Measurements from ENCODE around the gene POU6F1. TPM values are rescaled to one million over a fixed set of nuclear protein-coding genes. Genes with fewer than 3 reads are reported as not detected.

The POU6F1 gene
- total and polyA plus RNA-seq, 2 donors (not counting 1 experiment from before 2014, with no cell fraction given) = 3.3 to 4.8 TPM

DNA sequence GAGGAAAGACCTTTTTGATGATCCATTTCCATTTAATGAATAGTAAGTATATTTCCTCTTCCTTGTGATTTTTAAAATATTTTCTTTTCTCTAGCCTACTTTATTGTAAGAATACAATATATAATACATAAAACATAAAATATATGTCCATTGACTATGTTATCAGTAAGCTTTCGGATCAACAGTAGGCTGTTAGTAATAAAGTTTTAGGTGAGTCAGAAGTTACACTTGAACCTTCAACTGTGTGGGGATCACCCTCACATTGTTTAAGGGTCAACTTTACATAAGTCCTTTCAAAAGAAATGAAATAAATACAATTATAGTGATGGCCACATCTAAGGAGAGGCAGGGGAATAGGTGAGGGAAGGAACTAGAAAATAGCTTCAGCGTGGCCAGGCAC is 40.0 kb downstream of the POU6F1 start:
- TF ChIP-seq, protein P1, sequence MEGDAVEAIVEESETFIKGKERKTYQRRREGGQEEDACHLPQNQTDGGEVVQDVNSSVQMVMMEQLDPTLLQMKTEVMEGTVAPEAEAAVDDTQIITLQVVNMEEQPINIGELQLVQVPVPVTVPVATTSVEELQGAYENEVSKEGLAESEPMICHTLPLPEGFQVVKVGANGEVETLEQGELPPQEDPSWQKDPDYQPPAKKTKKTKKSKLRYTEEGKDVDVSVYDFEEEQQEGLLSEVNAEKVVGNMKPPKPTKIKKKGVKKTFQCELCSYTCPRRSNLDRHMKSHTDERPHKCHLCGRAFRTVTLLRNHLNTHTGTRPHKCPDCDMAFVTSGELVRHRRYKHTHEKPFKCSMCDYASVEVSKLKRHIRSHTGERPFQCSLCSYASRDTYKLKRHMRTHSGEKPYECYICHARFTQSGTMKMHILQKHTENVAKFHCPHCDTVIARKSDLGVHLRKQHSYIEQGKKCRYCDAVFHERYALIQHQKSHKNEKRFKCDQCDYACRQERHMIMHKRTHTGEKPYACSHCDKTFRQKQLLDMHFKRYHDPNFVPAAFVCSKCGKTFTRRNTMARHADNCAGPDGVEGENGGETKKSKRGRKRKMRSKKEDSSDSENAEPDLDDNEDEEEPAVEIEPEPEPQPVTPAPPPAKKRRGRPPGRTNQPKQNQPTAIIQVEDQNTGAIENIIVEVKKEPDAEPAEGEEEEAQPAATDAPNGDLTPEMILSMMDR (conservative IDR thresholded peaks at IDR 0.05 in 1 of 2, IDR thresholded peaks at IDR 0.05 in 1 of 2; ENCODE audit: low read depth in 1 of 2, low read length in 2 of 2) = no peak
- no peak for TF ChIP-seq EZH2 (IDR thresholded peaks at IDR 0.05; ENCODE audit: low read length, missing control alignments)

DNA sequence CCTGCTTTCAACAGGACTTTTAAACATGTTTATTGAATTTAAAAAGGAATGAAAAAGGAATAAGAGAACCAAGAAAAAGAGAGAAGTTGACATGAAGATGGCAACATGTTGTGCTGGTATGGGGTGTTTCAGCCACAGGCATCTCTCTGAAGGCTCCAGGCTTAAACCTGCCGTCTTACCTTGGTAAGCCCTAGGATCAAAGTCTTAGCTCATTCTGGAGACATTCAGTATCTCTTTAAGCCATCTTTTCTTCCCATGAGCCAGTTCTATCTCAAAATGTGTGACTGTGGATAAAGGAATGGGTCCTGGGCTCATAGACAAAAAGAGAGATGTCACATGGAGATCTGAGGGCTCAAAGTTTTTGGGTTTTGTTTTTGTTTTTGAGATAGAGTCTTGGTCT is 43.4 kb downstream of the POU6F1 start:
- H3K79me2 ChIP-seq (ENCODE audit: control insufficient read depth, insufficient read depth, low read length) = peaks cover 26% of the 10 kb centered on the region
- H2AFZ ChIP-seq (ENCODE audit: low read length) = no peak overlapping the region
- H3K27ac ChIP-seq (ENCODE audit: insufficient read depth, low read length) = no peak overlapping the region
- peaks cover 3% of the 10 kb centered on the region for H3K4me1 ChIP-seq (ENCODE audit: control insufficient read depth, extremely low read depth, insufficient read depth, low read length)
- no peak for DNase-seq (ENCODE audit: low read depth in 2 of 2)
- no peak overlapping the region for H3K4me3 ChIP-seq (replicated peaks in 1 of 4; ENCODE audit: control extremely low read depth in 1 of 4, insufficient read depth in 1 of 4, low read depth in 3 of 4, low read length in 4 of 4)
- no peak overlapping the region for H3K4me2 ChIP-seq (ENCODE audit: extremely low read depth, insufficient read depth, low read length)
- no peaks in the 10 kb centered on the region for H3K9me3 ChIP-seq (ENCODE audit: control insufficient read depth, insufficient read depth, low read depth, low read length)
- no peak overlapping the region for H3K9ac ChIP-seq (ENCODE audit: insufficient read depth, low read length)
- TF ChIP-seq EZH2 (IDR thresholded peaks at IDR 0.05; ENCODE audit: low read length, missing control alignments) = no peak
- TF ChIP-seq, protein P1 (conservative IDR thresholded peaks at IDR 0.05 in 1 of 2, IDR thresholded peaks at IDR 0.05 in 1 of 2; ENCODE audit: low read depth in 1 of 2, low read length in 2 of 2) = no peak
- no peaks in the 10 kb centered on the region for H4K20me1 ChIP-seq (ENCODE audit: control insufficient read depth, extremely low read depth, insufficient read depth, low read length)
- H3K36me3 ChIP-seq (ENCODE audit: control insufficient read depth, insufficient read depth, low read length) = no peaks in the 10 kb centered on the region
- no peaks in the 10 kb centered on the region for H3K27me3 ChIP-seq (ENCODE audit: control insufficient read depth, insufficient read depth, low read length)

More for the DNA sequence above, 40.0 kb downstream of the POU6F1 start:
- H3K4me1 ChIP-seq (ENCODE audit: control insufficient read depth, extremely low read depth, insufficient read depth, low read length) = no peaks in the 10 kb centered on the region
- DNase-seq (ENCODE audit: low read depth in 2 of 2) = no peak
- H3K36me3 ChIP-seq (ENCODE audit: control insufficient read depth, insufficient read depth, low read length) = no peaks in the 10 kb centered on the region
- H3K27ac ChIP-seq (ENCODE audit: insufficient read depth, low read length) = no peak overlapping the region
- H3K4me2 ChIP-seq (ENCODE audit: extremely low read depth, insufficient read depth, low read length) = no peak overlapping the region
- no peak overlapping the region for H3K4me3 ChIP-seq (replicated peaks in 1 of 4; ENCODE audit: control extremely low read depth in 1 of 4, insufficient read depth in 1 of 4, low read depth in 3 of 4, low read length in 4 of 4)
- H3K9me3 ChIP-seq (ENCODE audit: control insufficient read depth, insufficient read depth, low read depth, low read length) = no peaks in the 10 kb centered on the region
- H3K79me2 ChIP-seq (ENCODE audit: control insufficient read depth, insufficient read depth, low read length) = no peaks in the 10 kb centered on the region
- no peak overlapping the region for H2AFZ ChIP-seq (ENCODE audit: low read length)
- H4K20me1 ChIP-seq (ENCODE audit: control insufficient read depth, extremely low read depth, insufficient read depth, low read length) = no peaks in the 10 kb centered on the region
- no peaks in the 10 kb centered on the region for H3K27me3 ChIP-seq (ENCODE audit: control insufficient read depth, insufficient read depth, low read length)
- no peak overlapping the region for H3K9ac ChIP-seq (ENCODE audit: insufficient read depth, low read length)

DNA sequence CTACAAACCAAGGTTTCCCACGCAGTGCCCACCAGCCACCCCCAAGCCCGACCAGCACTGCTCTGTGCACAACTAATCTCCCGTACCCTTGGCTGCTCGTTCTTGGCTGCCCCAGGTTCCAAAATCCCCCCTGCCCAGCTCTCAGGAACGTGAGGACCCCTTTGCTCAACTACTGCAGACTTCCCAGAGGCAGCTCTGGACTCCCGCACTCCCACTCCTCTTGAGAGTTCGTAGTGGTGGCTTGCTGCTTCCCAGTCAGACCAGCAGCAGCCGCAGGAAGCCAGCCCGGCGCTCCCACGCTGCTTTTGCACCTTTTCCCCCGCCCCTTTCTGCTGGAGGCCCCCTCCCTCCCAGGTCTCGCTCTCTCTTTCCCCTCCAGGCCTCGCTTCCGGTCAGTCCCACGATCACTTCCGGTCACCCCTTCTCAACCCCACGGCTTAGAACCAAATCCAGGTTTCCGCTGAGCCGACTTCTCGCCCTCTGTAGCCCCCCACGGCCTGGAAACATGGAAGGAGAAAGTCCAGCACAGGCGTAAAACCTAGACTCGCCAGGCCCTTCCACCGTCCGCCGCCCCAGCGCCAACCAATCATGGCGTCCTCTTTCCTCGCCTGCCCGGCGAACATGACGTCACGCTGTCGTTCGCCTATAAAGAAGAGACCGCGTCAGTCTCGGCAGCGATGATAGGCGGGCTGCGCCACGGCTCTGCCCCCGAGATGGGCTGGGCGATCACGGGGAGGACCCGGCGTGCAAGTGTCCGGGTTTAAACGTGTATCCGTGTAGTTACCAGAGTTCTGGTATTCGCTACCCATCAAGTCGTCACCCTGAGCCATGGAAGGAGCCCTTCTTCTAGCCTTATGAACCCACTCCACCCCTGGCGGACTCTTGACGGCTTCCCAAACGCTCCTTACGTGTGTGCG is 45.1 kb downstream of the POU6F1 start, which contains the start of gene TFCP2:
Gene TFCP2, minus strand, starts transcription at position 621 of the 917 bp plus-strand sequence. CDS start 713 bp downstream, outside the sequence.
- H2AFZ ChIP-seq (ENCODE audit: low read length) = peak within 1 kb of the TSS; percentile 98
- no peaks in the 10 kb centered on the region for H3K27me3 ChIP-seq (ENCODE audit: control insufficient read depth, insufficient read depth, low read length)
- no peaks in the 10 kb centered on the region for H4K20me1 ChIP-seq (ENCODE audit: control insufficient read depth, extremely low read depth, insufficient read depth, low read length)
- H3K36me3 ChIP-seq (ENCODE audit: control insufficient read depth, insufficient read depth, low read length) = no peaks in the 10 kb centered on the region
- H3K4me1 ChIP-seq (ENCODE audit: control insufficient read depth, extremely low read depth, insufficient read depth, low read length) = peaks cover 3% of the 10 kb centered on the region
- H3K27ac ChIP-seq (ENCODE audit: insufficient read depth, low read length) = peak within 1 kb of the TSS; percentile 100
- peak within 1 kb of the TSS; percentile 94 for H3K4me2 ChIP-seq (ENCODE audit: extremely low read depth, insufficient read depth, low read length)
- no peak for TF ChIP-seq EZH2 (IDR thresholded peaks at IDR 0.05; ENCODE audit: low read length, missing control alignments)
- TF ChIP-seq, protein P1 (conservative IDR thresholded peaks at IDR 0.05 in 1 of 2, IDR thresholded peaks at IDR 0.05 in 1 of 2; ENCODE audit: low read depth in 1 of 2, low read length in 2 of 2) = no peak
- H3K79me2 ChIP-seq (ENCODE audit: control insufficient read depth, insufficient read depth, low read length) = peaks cover 34% of the 10 kb centered on the region
- DNase-seq (ENCODE audit: low read depth in 2 of 2) = peak; percentile 97
- peak within 1 kb of the TSS; percentile 99 for H3K9ac ChIP-seq (ENCODE audit: insufficient read depth, low read length)
- H3K4me3 ChIP-seq (replicated peaks in 1 of 4; ENCODE audit: control extremely low read depth in 1 of 4, insufficient read depth in 1 of 4, low read depth in 3 of 4, low read length in 4 of 4) = peak within 1 kb of the TSS; percentile 75 to 99 (median 96)
- no peaks in the 10 kb centered on the region for H3K9me3 ChIP-seq (ENCODE audit: control insufficient read depth, insufficient read depth, low read depth, low read length)
